HEK293 (cell line): Measurements from ENCODE around the gene CRYBB1.
A peak's percentile ranks its signal among the peaks of the same experiment; 100 is the strongest.

Experiments used
- ATF2 ChIP-seq: fragments of 450-650 bp; formaldehyde crosslinking; IDR thresholded peaks from 2 replicates; pipeline ENCODE4 v1.5.1; 2016; ENCODE audit warnings: missing biosample characterization, missing genetic modification characterization, low read depth
- BCL11A ChIP-seq: fragments of 450-650 bp; formaldehyde crosslinking; IDR thresholded peaks from 2 replicates; pipeline ENCODE4 v1.5.1; 2016; ENCODE audit warnings: low read depth, missing biosample characterization, missing genetic modification characterization
- BCL11B ChIP-seq: fragments of 450-650 bp; formaldehyde crosslinking; IDR thresholded peaks from 2 replicates; pipeline ENCODE4 v1.5.1; 2016; ENCODE audit warnings: low read depth, missing biosample characterization, missing genetic modification characterization
- EGR2 ChIP-seq: fragments of 450-650 bp; formaldehyde crosslinking; IDR thresholded peaks from 2 replicates; pipeline ENCODE4 v1.5.1; 2016; ENCODE audit warnings: low read depth, missing biosample characterization, missing genetic modification characterization
- GLIS1 ChIP-seq: fragments of 450-650 bp; formaldehyde crosslinking; IDR thresholded peaks from 2 replicates; pipeline ENCODE4 v1.5.1; 2016; ENCODE audit warnings: missing biosample characterization, missing genetic modification characterization
- PRDM10 ChIP-seq: fragments of 450-650 bp; formaldehyde crosslinking; IDR thresholded peaks from 2 replicates; pipeline ENCODE4 v1.5.1; 2016; ENCODE audit warnings: missing biosample characterization, missing genetic modification characterization
- SP2 ChIP-seq: fragments of 450-650 bp; formaldehyde crosslinking; IDR thresholded peaks from 2 replicates; pipeline ENCODE4 v1.5.1; 2016; ENCODE audit warnings: missing biosample characterization, missing genetic modification characterization
- ZBTB26 ChIP-seq: fragments of 450-650 bp; formaldehyde crosslinking; optimal IDR thresholded peaks from 2 replicates; pipeline ENCODE3; 2016; ENCODE audit warnings: missing biosample characterization, mild to moderate bottlenecking, missing genetic modification characterization
- ZFHX2 ChIP-seq: fragments of 450-650 bp; formaldehyde crosslinking; conservative IDR thresholded peaks from 2 replicates; pipeline ENCODE4 v1.5.1; 2016; ENCODE audit warnings: missing biosample characterization, missing genetic modification characterization
- ZIC2 ChIP-seq: fragments of 450-650 bp; formaldehyde crosslinking; IDR thresholded peaks from 2 replicates; pipeline ENCODE4 v1.5.1; 2016; ENCODE audit warnings: missing biosample characterization, missing genetic modification characterization
- ZNF112 ChIP-seq: fragments of 450-650 bp; formaldehyde crosslinking; IDR thresholded peaks from 2 replicates; pipeline ENCODE4 v1.5.0; 2017; ENCODE audit warnings: missing biosample characterization, missing genetic modification characterization
- ZNF133 ChIP-seq: fragments of 450-650 bp; formaldehyde crosslinking; IDR thresholded peaks from 2 replicates; pipeline ENCODE4 v1.5.1; 2016; ENCODE audit warnings: missing biosample characterization, missing genetic modification characterization
- ZNF140 ChIP-seq: fragments of 450-650 bp; formaldehyde crosslinking; IDR thresholded peaks from 2 replicates; pipeline ENCODE4 v1.5.1; 2016; ENCODE audit warnings: missing biosample characterization, missing genetic modification characterization
- ZNF157 ChIP-seq: fragments of 450-650 bp; formaldehyde crosslinking; IDR thresholded peaks from 2 replicates; pipeline ENCODE4 v1.5.1; 2016; ENCODE audit warnings: missing biosample characterization, missing genetic modification characterization
- ZNF169 ChIP-seq: fragments of 450-650 bp; formaldehyde crosslinking; IDR thresholded peaks from 2 replicates; pipeline ENCODE4 v1.5.1; 2016; ENCODE audit warnings: missing biosample characterization, missing genetic modification characterization
- ZNF174 ChIP-seq: fragments of 450-650 bp; formaldehyde crosslinking; IDR thresholded peaks from 2 replicates; pipeline ENCODE4 v1.5.0; 2017; ENCODE audit warnings: missing biosample characterization, mild to moderate bottlenecking, missing genetic modification characterization
- ZNF211 ChIP-seq: fragments of 450-650 bp; formaldehyde crosslinking; IDR thresholded peaks from 2 replicates; pipeline ENCODE4 v1.5.1; 2016; ENCODE audit warnings: low read depth, missing biosample characterization, missing genetic modification characterization
- ZNF23 ChIP-seq: fragments of 450-650 bp; formaldehyde crosslinking; IDR thresholded peaks from 2 replicates; pipeline ENCODE4 v1.5.1; 2016; ENCODE audit warnings: missing biosample characterization, missing genetic modification characterization, borderline replicate concordance
- ZNF302 ChIP-seq: fragments of 450-650 bp; formaldehyde crosslinking; IDR thresholded peaks from 2 replicates; pipeline ENCODE4 v1.5.1; 2016; ENCODE audit warnings: missing biosample characterization, missing genetic modification characterization, low read depth
- ZNF335 ChIP-seq: fragments of 450-650 bp; formaldehyde crosslinking; conservative IDR thresholded peaks from 2 replicates; pipeline ENCODE4 v1.5.1; 2016; ENCODE audit warnings: missing biosample characterization, missing genetic modification characterization
- ZNF341 ChIP-seq: fragments of 450-650 bp; formaldehyde crosslinking; IDR thresholded peaks from 2 replicates; pipeline ENCODE4; 2016; ENCODE audit warnings: low read depth, missing biosample characterization, missing genetic modification characterization
- ZNF354C ChIP-seq: fragments of 450-650 bp; formaldehyde crosslinking; IDR thresholded peaks from 2 replicates; pipeline ENCODE4 v1.5.1; 2016; ENCODE audit warnings: missing biosample characterization, missing genetic modification characterization, low read depth, borderline replicate concordance
- ZNF423 ChIP-seq: fragments of 450-650 bp; formaldehyde crosslinking; IDR thresholded peaks from 2 replicates; pipeline ENCODE4 v1.5.1; 2016; ENCODE audit warnings: missing biosample characterization, missing genetic modification characterization
- ZNF548 ChIP-seq: fragments of 450-650 bp; formaldehyde crosslinking; IDR thresholded peaks from 2 replicates; pipeline ENCODE4 v1.5.1; 2016; ENCODE audit warnings: missing biosample characterization, missing genetic modification characterization
- ZNF596 ChIP-seq: fragments of 450-650 bp; IDR thresholded peaks from 2 replicates; pipeline ENCODE4 v1.5.0; 2018; ENCODE audit warnings: missing biosample characterization, mild to moderate bottlenecking, missing genetic modification characterization, moderate library complexity
- ZNF623 ChIP-seq: fragments of 450-650 bp; formaldehyde crosslinking; IDR thresholded peaks from 2 replicates; pipeline ENCODE4 v1.5.1; 2016; ENCODE audit warnings: missing biosample characterization, missing genetic modification characterization
- ZNF639 ChIP-seq: fragments of 450-650 bp; formaldehyde crosslinking; IDR thresholded peaks from 2 replicates; pipeline ENCODE4 v1.5.1; 2016; ENCODE audit warnings: missing biosample characterization, missing genetic modification characterization
- ZNF692 ChIP-seq: fragments of 450-650 bp; formaldehyde crosslinking; IDR thresholded peaks from 2 replicates; pipeline ENCODE4 v1.5.1; 2016; ENCODE audit warnings: missing biosample characterization, missing genetic modification characterization
- ZNF777 ChIP-seq: fragments of 450-650 bp; formaldehyde crosslinking; IDR thresholded peaks from 2 replicates; pipeline ENCODE4 v1.5.1; 2017; ENCODE audit warnings: missing biosample characterization, missing genetic modification characterization, borderline replicate concordance
- ZXDB ChIP-seq: fragments of 450-650 bp; formaldehyde crosslinking; IDR thresholded peaks from 2 replicates; pipeline ENCODE4 v1.5.1; 2016; ENCODE audit warnings: missing biosample characterization, missing genetic modification characterization

CRYBB1 gene

GRCh38 chr22:26656891-26657851, 39.3 kb upstream of the CRYBB1 start, which contains the start of gene MIAT (continued):
- TF ChIP-seq ZNF354C (tag by site-specific recombination) (no peak), ZNF335 (tag by site-specific recombination) (peak; percentile 47; the same call in 1 of the 2 replicates), ZNF140 (tag by site-specific recombination) (no peak), ZNF157 (tag by site-specific recombination) (no peak), SP2 (tag by site-specific recombination) (peak; percentile 31; the same call in 1 of the 2 replicates), ZNF211 (tag by site-specific recombination) (no peak), ZNF341 (peak; percentile 84), ZNF596 (tag by site-specific recombination) (no peak), ZNF777 (tag by site-specific recombination) (peak; percentile 43; the same call in 1 of the 2 replicates), BCL11A (tag by site-specific recombination) (no peak), ZIC2 (tag by site-specific recombination) (peak; percentile 30; the same call in 1 of the 2 replicates), EGR2 (tag by site-specific recombination) (peak; percentile 82), ZXDB (no peak; the same call in 1 of the 2 replicates), ZNF302 (tag by site-specific recombination) (no peak), ZNF174 (tag by site-specific recombination) (no peak), ATF2 (tag by site-specific recombination) (no peak), ZBTB26 (tag by site-specific recombination) (peak; percentile 55), ZNF23 (tag by site-specific recombination) (no peak), ZNF548 (tag by site-specific recombination) (no peak), PRDM10 (peak; percentile 25; the same call in 1 of the 2 replicates), ZNF112 (tag by site-specific recombination) (no peak), ZNF623 (no peak), ZNF423 (tag by site-specific recombination) (no peak), ZFHX2 (peak; percentile 87), ZNF169 (tag by site-specific recombination) (no peak), ZNF133 (no peak), ZNF639 (no peak), ZNF692 (tag by site-specific recombination) (no peak; the same call in 1 of the 2 replicates), BCL11B (tag by site-specific recombination) (no peak), GLIS1 (tag by site-specific recombination) (peak; percentile 36; the same call in 1 of the 2 replicates)
